Fibroblast of lung (primary cell): Measurements from ENCODE around the gene FGF18. TPM values are rescaled to one million over a fixed set of nuclear protein-coding genes. Genes with fewer than 3 reads are reported as not detected.

Experiments used
- DNase-seq, 2 donors: peaks; one replicate each; pipeline versions ENCODE4 v3.0.0 to v3.0.0-alpha.2; 2010; ENCODE audit warnings: low read depth in 2 of 2
- H2AFZ ChIP-seq: 2 replicates; pipeline ENCODE4 v1.5.1; 2012; ENCODE audit warnings: low read length, control low read depth, inconsistent platforms
- H3K27ac ChIP-seq: 2 replicates; pipeline ENCODE4 v1.5.1; 2011; ENCODE audit warnings: low read length, control low read depth; ENCODE audit not compliant: insufficient read depth
- H3K27me3 ChIP-seq: 2 replicates; pipeline ENCODE4 v1.5.1; 2011; ENCODE audit warnings: mild to moderate bottlenecking, low read length; ENCODE audit not compliant: control insufficient read depth, insufficient read depth
- H3K36me3 ChIP-seq: 2 replicates; pipeline ENCODE4 v1.5.1; 2011; ENCODE audit warnings: low read length; ENCODE audit not compliant: control insufficient read depth, insufficient read depth
- H3K4me1 ChIP-seq: 2 replicates; pipeline ENCODE4 v1.5.1; 2011; ENCODE audit warnings: low read length; ENCODE audit not compliant: control insufficient read depth, insufficient read depth; ENCODE audit errors: extremely low read depth
- H3K4me2 ChIP-seq: 2 replicates; pipeline ENCODE4 v1.5.1; 2011; ENCODE audit warnings: low read length, control low read depth; ENCODE audit not compliant: insufficient read depth; ENCODE audit errors: extremely low read depth
- H3K4me3 ChIP-seq, 4 experiments: fragments of 200-600 bp in 1 of 4; sonication (generic) in 1 of 4; replicated peaks in 1 of 4; 2 replicates each; pipeline ENCODE4 v1.5.1; 2011 to 2016; ENCODE audit warnings: low read length in 4 of 4, low read depth in 3 of 4, mild to moderate bottlenecking in 3 of 4, control low read depth in 2 of 4, inconsistent platforms in 1 of 4, mixed read lengths in 1 of 4; ENCODE audit not compliant: insufficient read depth in 1 of 4; ENCODE audit errors: control extremely low read depth in 1 of 4
- H3K79me2 ChIP-seq: 2 replicates; pipeline ENCODE4 v1.5.1; 2012; ENCODE audit warnings: mild to moderate bottlenecking, low read length, inconsistent platforms; ENCODE audit not compliant: control insufficient read depth, insufficient read depth
- H3K9ac ChIP-seq: 2 replicates; pipeline ENCODE4 v1.5.1; 2011; ENCODE audit warnings: mild to moderate bottlenecking, low read length, control low read depth; ENCODE audit not compliant: insufficient read depth
- H3K9me3 ChIP-seq: 2 replicates; pipeline ENCODE4 v1.5.1; 2012; ENCODE audit warnings: low read depth, low read length; ENCODE audit not compliant: control insufficient read depth, insufficient read depth
- H4K20me1 ChIP-seq: 2 replicates; pipeline ENCODE4 v1.5.1; 2011; ENCODE audit warnings: low read length; ENCODE audit not compliant: control insufficient read depth, insufficient read depth; ENCODE audit errors: extremely low read depth
- CTCF ChIP-seq, 2 donors: IDR thresholded peaks in 1 of 2; conservative IDR thresholded peaks in 1 of 2; 1 replicate in 1 of 2; 2 replicates in 1 of 2; pipeline ENCODE4 v1.5.1; 2011 to 2012; ENCODE audit warnings: low read length in 2 of 2, control low read depth in 1 of 2, inconsistent platforms in 1 of 2, low read depth in 1 of 2, mild to moderate bottlenecking in 1 of 2
- EZH2 ChIP-seq: IDR thresholded peaks from 2 replicates; pipeline ENCODE4 v1.5.1; 2012; ENCODE audit warnings: low read length, control low read depth, mild to moderate bottlenecking; ENCODE audit errors: missing control alignments
- polyA plus RNA-seq, 2 donors: library from polyadenylated mRNA; depleted of rRNA in 1 of 2; stranded (reverse) in 1 of 2; unstranded in 1 of 2; fragments of >200 nt; gene quantifications; 2 replicates each; pipeline ENCODE4 v1.2.1, GENCODE V29; 2011 to 2012; ENCODE audit warnings: missing spikeins in 1 of 2
- total RNA-seq: library from RNA; depleted of rRNA; stranded (reverse); fragments of >200 nt; gene quantifications from 2 replicates; pipeline ENCODE4 v1.2.1, GENCODE V29; 2014

Gene FGF18
- total and polyA plus RNA-seq, 2 donors (not counting 1 experiment from before 2014, with no cell fraction given) = 0.33 to 19.3 TPM

GRCh38 chr5:171445644-171446516, 26.4 kb downstream of the FGF18 start:
- Histone ChIP-seq H3K36me3 (no peaks in the 10 kb centered on the region), H4K20me1 (no peaks in the 10 kb centered on the region), H3K79me2 (no peaks in the 10 kb centered on the region), H3K27ac (no peak overlapping the region), H3K9me3 (no peaks in the 10 kb centered on the region), H3K4me2 (no peak overlapping the region), H3K9ac (no peak overlapping the region), H3K4me1 (peaks cover 11% of the 10 kb centered on the region), H3K27me3 (no peaks in the 10 kb centered on the region), H3K4me3 (no peak overlapping the region), H2AFZ (no peak overlapping the region)
- peak; percentile 84 to 86 for DNase-seq
- TF ChIP-seq CTCF (conservative IDR thresholded peaks at IDR 0.05 in 1 of 2, IDR thresholded peaks at IDR 0.05 in 1 of 2; ENCODE audit: low read depth in 1 of 2, low read length in 2 of 2) (no peak), EZH2 (no peak)

GRCh38 chr5:171447226-171447625, 27.8 kb downstream of the FGF18 start:
- peaks cover 13% of the 10 kb centered on the region for H3K4me1 ChIP-seq
- H3K36me3 ChIP-seq = no peaks in the 10 kb centered on the region
- no peaks in the 10 kb centered on the region for H4K20me1 ChIP-seq
- no peak for TF ChIP-seq CTCF (conservative IDR thresholded peaks at IDR 0.05 in 1 of 2, IDR thresholded peaks at IDR 0.05 in 1 of 2; ENCODE audit: low read depth in 1 of 2, low read length in 2 of 2)
- TF ChIP-seq EZH2 = no peak
- H3K27ac ChIP-seq = no peak overlapping the region
- DNase-seq = peak in 1 of 2 donors; percentile 36
- no peak overlapping the region for H3K4me2 ChIP-seq
- no peak overlapping the region for H3K9ac ChIP-seq
- H2AFZ ChIP-seq = no peak overlapping the region
- no peak overlapping the region for H3K4me3 ChIP-seq
- no peaks in the 10 kb centered on the region for H3K27me3 ChIP-seq
- H3K9me3 ChIP-seq = no peaks in the 10 kb centered on the region
- no peaks in the 10 kb centered on the region for H3K79me2 ChIP-seq

GRCh38 chr5:171449426-171449825, 30.0 kb downstream of the FGF18 start:
- no peak overlapping the region for H3K4me2 ChIP-seq
- no peak overlapping the region for H2AFZ ChIP-seq
- no peak overlapping the region for H3K27ac ChIP-seq
- H3K9ac ChIP-seq = no peak overlapping the region
- DNase-seq = no peak
- no peak for TF ChIP-seq CTCF (conservative IDR thresholded peaks at IDR 0.05 in 1 of 2, IDR thresholded peaks at IDR 0.05 in 1 of 2; ENCODE audit: low read depth in 1 of 2, low read length in 2 of 2)
- TF ChIP-seq EZH2 = no peak
- peaks cover 13% of the 10 kb centered on the region for H3K4me1 ChIP-seq
- no peaks in the 10 kb centered on the region for H3K36me3 ChIP-seq
- H3K9me3 ChIP-seq = no peaks in the 10 kb centered on the region
- no peaks in the 10 kb centered on the region for H4K20me1 ChIP-seq
- H3K4me3 ChIP-seq = no peak overlapping the region
- no peaks in the 10 kb centered on the region for H3K79me2 ChIP-seq
- H3K27me3 ChIP-seq = peaks cover 2% of the 10 kb centered on the region
